ENCODE measurements around the gene ACBD6. TPM values are rescaled to one million over a fixed set of nuclear protein-coding genes. Genes with fewer than 3 reads are reported as not detected.
A peak's percentile ranks its signal among the peaks of the same experiment; 100 is the strongest.

ACBD6 gene
- total and polyA plus RNA-seq, 4 donors = 8.3 to 17.3 (median 14.0) TPM

DNA sequence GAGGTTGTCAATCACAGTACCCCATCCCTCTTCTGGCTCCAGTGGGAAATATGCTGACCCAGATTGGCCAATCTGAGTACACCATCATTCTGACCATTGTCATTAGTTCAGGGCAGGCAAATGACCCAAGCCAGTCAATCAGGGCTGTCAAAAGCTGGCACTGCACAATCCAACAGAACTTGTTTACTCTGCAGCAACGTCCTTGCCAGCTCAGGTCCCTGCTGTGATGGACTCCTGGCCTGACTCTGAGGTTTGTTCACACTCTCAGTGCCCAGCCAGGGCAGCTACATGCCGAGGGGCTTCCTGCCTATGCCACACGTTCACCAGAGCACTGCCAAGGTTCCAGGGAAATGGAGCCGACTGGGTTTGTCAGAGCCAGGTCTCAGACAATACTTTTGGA, 41.7 kb upstream of the ACBD6 start:
- TF ChIP-seq, protein P1, sequence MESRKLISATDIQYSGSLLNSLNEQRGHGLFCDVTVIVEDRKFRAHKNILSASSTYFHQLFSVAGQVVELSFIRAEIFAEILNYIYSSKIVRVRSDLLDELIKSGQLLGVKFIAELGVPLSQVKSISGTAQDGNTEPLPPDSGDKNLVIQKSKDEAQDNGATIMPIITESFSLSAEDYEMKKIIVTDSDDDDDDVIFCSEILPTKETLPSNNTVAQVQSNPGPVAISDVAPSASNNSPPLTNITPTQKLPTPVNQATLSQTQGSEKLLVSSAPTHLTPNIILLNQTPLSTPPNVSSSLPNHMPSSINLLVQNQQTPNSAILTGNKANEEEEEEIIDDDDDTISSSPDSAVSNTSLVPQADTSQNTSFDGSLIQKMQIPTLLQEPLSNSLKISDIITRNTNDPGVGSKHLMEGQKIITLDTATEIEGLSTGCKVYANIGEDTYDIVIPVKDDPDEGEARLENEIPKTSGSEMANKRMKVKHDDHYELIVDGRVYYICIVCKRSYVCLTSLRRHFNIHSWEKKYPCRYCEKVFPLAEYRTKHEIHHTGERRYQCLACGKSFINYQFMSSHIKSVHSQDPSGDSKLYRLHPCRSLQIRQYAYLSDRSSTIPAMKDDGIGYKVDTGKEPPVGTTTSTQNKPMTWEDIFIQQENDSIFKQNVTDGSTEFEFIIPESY (IDR thresholded peaks at IDR 0.05) = no peak
- peak; percentile 75 to 76 for TF ChIP-seq HNF4A (conservative IDR thresholded peaks at IDR 0.05)
- peak; percentile 63 to 72 for TF ChIP-seq RXRA (IDR thresholded peaks at IDR 0.05)
- peak; percentile 92 for TF ChIP-seq FOXA2 (IDR thresholded peaks at IDR 0.05)
- TF ChIP-seq MAX (IDR thresholded peaks at IDR 0.05) = no peak
- TF ChIP-seq NR2F2 (IDR thresholded peaks at IDR 0.05) = no peak
- peak in 1 of 2 donors; percentile 22 for TF ChIP-seq RAD21 (IDR thresholded peaks at IDR 0.05)
- no peak for TF ChIP-seq TAF1 (conservative IDR thresholded peaks at IDR 0.05)
- TF ChIP-seq SP1 (IDR thresholded peaks at IDR 0.05) = peak; percentile 33
- peak; percentile 80 for TF ChIP-seq FOXA1 (IDR thresholded peaks at IDR 0.05)
- no peaks in the 10 kb centered on the region for H3K36me3 ChIP-seq (ENCODE audit: control insufficient read depth in 4 of 4, insufficient read depth in 3 of 4, low read depth in 1 of 4, low read length in 3 of 4)
- WGBS = 36% methylated on average over 4 of the region's 4 CpGs

GRCh38 chr1:180542838-180543145, 40.4 kb upstream of the ACBD6 start:
- Histone ChIP-seq H3K36me3 (ENCODE audit: control insufficient read depth in 4 of 4, insufficient read depth in 3 of 4, low read depth in 1 of 4, low read length in 3 of 4) (no peaks in the 10 kb centered on the region), H3K4me3 (ENCODE audit: low read depth in 1 of 3, low read length in 3 of 3) (no peak overlapping the region), H3K4me1 (ENCODE audit: control insufficient read depth in 4 of 4, insufficient read depth in 4 of 4, low read length in 3 of 4) (peaks cover 0 to 3% (median 0%) of the 10 kb centered on the region in 4 donors), H3K9me3 (ENCODE audit: control insufficient read depth in 4 of 4, low read length in 3 of 4) (no peaks in the 10 kb centered on the region), H3K27ac (ENCODE audit: low read depth in 1 of 2, low read length in 2 of 2) (no peak overlapping the region), H3K27me3 (ENCODE audit: control insufficient read depth in 4 of 4, insufficient read depth in 4 of 4, low read length in 3 of 4) (no peaks in the 10 kb centered on the region), H3K9ac (ENCODE audit: low read depth in 1 of 2, low read length in 2 of 2) (no peak overlapping the region)
- no peak for TF ChIP-seq SP1 (IDR thresholded peaks at IDR 0.05)
- TF ChIP-seq ATF3 (IDR thresholded peaks at IDR 0.05) = no peak
- no peak for TF ChIP-seq RAD21 (IDR thresholded peaks at IDR 0.05)
- TF ChIP-seq MAX (IDR thresholded peaks at IDR 0.05) = no peak
- TF ChIP-seq HNF4A (conservative IDR thresholded peaks at IDR 0.05) = no peak
- TF ChIP-seq GABPA (IDR thresholded peaks at IDR 0.05 in 1 of 2, conservative IDR thresholded peaks at IDR 0.05 in 1 of 2) = no peak
- no peak for TF ChIP-seq RXRA (IDR thresholded peaks at IDR 0.05)
- no peak for TF ChIP-seq CTCF (IDR thresholded peaks at IDR 0.05; ENCODE audit: low read depth, low read length, missing input control)
- no peak for TF ChIP-seq FOXA1 (IDR thresholded peaks at IDR 0.05)
- no peak for TF ChIP-seq NR2F2 (IDR thresholded peaks at IDR 0.05)
- no peak for DNase-seq (ENCODE audit: low spot score)
- WGBS = 79% methylated on average over 2 of the region's 2 CpGs

More for the DNA sequence above, 41.7 kb upstream of the ACBD6 start:
- Histone ChIP-seq H3K27ac (ENCODE audit: low read depth in 1 of 2, low read length in 2 of 2) (no peak overlapping the region), H3K4me1 (ENCODE audit: control insufficient read depth in 4 of 4, insufficient read depth in 4 of 4, low read length in 3 of 4) (peaks cover 0 to 3% (median 0%) of the 10 kb centered on the region in 4 donors), H3K4me3 (ENCODE audit: low read depth in 1 of 3, low read length in 3 of 3) (no peak overlapping the region), H3K9me3 (ENCODE audit: control insufficient read depth in 4 of 4, low read length in 3 of 4) (no peaks in the 10 kb centered on the region), H3K9ac (ENCODE audit: low read depth in 1 of 2, low read length in 2 of 2) (no peak overlapping the region), H3K27me3 (ENCODE audit: control insufficient read depth in 4 of 4, insufficient read depth in 4 of 4, low read length in 3 of 4) (no peaks in the 10 kb centered on the region)
- no peak for DNase-seq (ENCODE audit: low spot score)

Data from liver (tissue), 9 donors.